ENCODE measurements around the gene PREP. TPM values are rescaled to one million over a fixed set of nuclear protein-coding genes. Genes with fewer than 3 reads are reported as not detected.

Gene PREP
- total and polyA plus RNA-seq, 2 of the 8 experiments (the other 6 are each of a cell fraction or from before 2014, with no cell fraction given): 26.8 to 70.0 TPM

DNA sequence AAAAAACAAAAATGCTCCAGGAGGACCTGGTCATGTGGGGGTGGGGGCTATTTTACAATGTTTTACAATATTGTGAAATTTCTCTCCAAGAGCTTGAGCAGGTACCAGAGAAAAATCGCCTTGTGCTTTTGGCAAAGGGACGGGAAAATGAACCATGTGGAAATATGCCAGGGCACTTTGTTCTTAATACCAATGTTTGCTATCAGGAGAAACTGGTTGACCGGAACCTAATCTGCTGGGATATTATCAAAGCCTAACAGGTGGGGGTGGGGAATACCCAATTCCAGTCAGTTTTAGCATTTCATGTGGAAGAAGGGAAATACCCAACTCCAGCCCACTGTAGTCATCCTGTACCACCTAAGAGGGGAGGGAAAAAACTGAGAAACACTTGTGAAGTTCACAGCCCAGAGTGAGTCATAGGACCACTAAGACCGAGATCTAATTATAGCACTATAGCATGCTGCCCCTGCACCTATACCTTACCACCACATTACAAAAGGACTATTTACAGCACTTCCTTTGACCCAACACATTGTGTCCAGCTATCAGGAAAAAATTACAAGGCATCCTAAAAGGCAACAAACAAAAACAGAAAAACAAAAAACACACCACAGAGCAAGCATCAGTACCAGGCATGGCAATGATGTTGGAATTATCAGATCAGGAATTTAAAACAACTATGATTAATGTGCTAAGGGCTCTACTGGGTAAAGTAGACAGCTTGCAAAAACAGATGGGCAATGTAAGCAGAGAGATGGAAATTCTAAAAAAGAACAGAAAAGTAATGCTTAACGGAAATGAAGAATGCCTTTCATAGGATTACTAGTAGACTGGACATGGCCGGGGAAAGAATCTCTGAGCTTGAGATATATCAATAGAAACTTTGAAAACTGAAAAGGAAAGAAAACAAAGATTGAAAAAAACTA lies 138.9 kb downstream of the PREP start (continued):
- no peak for TF ChIP-seq EZH2 (IDR thresholded peaks at IDR 0.05; ENCODE audit: low read depth, low read length, severe bottlenecking)
- no peak for TF ChIP-seq RFX5 (IDR thresholded peaks at IDR 0.05; ENCODE audit: borderline replicate concordance, low read depth, low read length)
- no peak for TF ChIP-seq TCF12 (IDR thresholded peaks at IDR 0.05; ENCODE audit: low read depth, low read length)
- TF ChIP-seq KDM1A (IDR thresholded peaks at IDR 0.05; ENCODE audit: borderline replicate concordance, low read length): no peak
- TF ChIP-seq, protein P1, sequence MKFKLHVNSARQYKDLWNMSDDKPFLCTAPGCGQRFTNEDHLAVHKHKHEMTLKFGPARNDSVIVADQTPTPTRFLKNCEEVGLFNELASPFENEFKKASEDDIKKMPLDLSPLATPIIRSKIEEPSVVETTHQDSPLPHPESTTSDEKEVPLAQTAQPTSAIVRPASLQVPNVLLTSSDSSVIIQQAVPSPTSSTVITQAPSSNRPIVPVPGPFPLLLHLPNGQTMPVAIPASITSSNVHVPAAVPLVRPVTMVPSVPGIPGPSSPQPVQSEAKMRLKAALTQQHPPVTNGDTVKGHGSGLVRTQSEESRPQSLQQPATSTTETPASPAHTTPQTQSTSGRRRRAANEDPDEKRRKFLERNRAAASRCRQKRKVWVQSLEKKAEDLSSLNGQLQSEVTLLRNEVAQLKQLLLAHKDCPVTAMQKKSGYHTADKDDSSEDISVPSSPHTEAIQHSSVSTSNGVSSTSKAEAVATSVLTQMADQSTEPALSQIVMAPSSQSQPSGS (IDR thresholded peaks at IDR 0.05; ENCODE audit: low read length): no peak
- TF ChIP-seq GABPA (IDR thresholded peaks at IDR 0.05; ENCODE audit: borderline replicate concordance, insufficient read depth, low read length): no peak

All from H1 (cell line).